GM21619 (cell line): ENCODE measurements around the gene TTC9B.

Experiments
- ATAC-seq: cut with Tn5 transposase; IDR thresholded peaks from one replicate; pipeline ENCODE4 v1.9.1; 2021; ENCODE audit not compliant: unreplicated experiment

The TTC9B gene

DNA sequence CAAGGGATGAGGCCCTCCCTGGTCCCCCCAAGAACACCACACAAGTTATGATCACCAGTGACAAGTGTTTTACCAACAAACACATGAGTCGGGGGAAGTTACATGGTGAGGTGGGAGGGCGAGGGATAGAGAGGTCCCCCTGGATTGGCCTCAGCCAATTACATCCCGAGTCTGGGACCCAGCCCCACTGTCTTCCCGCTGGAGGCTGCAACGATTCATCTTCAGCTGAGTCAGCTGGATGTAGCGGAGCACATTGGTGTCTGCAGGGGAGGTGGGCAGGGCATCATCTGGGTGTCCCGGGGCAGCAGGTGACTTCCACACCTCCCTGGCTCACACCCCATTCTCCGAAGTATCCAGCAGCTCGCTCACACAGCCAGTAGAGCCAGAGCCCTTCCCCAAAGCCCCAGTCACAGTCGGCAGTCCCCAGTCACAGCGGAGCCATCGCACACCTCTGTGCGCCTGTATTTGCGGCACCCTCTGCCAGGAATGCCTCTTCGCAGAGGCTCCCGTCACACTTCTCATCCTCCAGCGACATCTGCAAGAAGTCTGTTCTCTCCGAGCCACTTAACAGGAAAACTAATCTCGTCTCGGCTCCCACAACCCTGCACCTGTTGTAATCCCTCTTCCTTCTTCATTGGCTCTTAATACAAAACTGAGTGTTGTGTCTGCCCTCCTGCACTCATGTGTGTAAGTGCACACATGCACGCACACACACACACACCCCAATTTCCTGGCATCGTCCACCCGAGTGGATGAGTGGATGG lies 2.0 kb downstream of the TTC9B start:
- no peak for ATAC-seq

DNA sequence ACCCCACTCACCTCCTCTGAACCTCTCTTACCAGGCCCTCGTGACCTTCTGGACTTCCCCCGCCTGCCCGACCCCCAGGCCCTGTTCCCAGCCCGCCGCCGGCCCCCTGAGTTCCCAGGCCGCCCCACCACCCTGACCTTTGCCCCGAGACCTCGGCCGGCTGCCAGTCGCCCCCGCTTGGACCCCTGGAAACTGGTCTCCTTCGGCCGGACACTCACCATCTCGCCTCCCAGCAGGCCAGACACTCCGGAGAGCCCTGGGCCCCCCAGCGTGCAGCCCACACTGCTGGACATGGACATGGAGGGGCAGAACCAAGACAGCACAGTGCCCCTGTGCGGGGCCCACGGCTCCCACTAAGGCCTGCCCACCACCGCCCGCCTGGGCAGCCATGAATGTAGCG lies 3.2 kb downstream of the TTC9B start:
- ATAC-seq, result no peak

DNA sequence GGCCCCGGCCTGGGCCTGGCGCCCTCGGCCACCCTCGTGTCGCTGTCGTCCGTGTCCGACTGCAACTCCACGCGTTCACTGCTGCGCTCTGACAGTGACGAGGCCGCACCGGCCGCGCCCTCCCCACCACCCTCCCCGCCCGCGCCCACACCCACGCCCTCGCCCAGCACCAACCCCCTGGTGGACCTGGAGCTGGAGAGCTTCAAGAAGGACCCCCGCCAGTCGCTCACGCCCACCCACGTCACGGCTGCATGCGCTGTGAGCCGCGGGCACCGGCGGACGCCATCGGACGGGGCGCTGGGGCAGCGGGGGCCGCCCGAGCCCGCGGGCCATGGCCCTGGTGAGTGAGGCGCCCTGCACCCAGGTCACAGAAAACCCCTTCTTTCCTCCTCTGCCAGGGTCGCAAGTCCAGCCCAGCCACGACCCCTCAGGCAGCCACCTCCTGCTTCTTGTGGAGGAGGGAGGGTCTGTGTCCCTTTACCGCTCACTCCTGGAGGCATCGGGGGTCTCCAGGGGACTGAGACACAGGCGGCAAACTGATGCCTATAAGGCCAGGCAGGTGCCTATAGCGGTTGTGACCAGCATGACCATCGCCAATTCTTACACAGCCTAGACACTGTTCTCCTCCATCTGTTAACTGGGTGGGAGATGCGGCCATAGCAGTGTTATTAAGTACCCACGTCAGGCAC lies 4.2 kb downstream of the TTC9B start:
- ATAC-seq, result no peak

- no peak for ATAC-seq
Observed at GRCh38 chr19:40213251-40213829, 4.8 kb downstream of the TTC9B start.

DNA sequence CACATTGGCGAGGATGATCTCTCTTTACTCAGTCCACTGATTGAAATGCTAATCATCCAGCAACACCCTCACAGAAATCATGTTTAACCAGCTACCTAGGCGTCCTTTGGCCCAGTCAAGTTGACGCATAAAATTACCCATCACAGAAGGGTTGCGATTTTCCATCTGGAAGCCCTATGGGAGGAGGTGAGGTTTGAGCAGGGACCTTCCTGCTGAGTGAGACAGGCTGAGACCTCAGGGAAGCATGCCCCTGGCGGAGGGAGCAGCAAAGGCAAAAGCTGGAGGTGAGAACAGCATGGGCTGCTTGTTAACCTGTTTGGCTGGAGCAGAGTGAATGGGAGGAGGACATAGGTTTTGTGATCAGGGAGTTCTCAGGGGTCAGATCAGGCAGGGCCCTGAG lies 7.3 kb downstream of the TTC9B start:
- no peak for ATAC-seq

GRCh38 chr19:40208602-40209001 lies 9.6 kb downstream of the TTC9B start:
- no peak for ATAC-seq

- no peak for ATAC-seq
Observed at GRCh38 chr19:40205760-40206159, 12.4 kb downstream of the TTC9B start.

DNA sequence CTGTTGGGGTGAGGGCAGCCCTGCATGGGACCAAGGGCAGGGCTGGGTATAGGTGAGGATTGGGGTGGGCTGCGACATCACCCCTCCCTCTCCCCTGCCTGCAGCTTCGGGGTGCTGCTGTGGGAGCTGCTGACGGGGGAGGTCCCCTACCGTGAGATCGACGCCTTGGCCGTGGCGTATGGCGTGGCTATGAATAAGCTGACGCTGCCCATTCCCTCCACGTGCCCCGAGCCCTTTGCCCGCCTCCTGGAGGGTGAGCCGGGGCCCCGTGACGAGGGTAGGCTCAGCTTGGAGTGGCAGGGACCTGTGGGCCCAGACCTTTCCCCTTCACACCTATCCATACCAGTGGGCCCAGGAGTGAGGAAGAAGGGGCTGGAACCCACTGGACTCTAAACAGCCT lies 13.8 kb downstream of the TTC9B start:
- no peak for ATAC-seq

DNA sequence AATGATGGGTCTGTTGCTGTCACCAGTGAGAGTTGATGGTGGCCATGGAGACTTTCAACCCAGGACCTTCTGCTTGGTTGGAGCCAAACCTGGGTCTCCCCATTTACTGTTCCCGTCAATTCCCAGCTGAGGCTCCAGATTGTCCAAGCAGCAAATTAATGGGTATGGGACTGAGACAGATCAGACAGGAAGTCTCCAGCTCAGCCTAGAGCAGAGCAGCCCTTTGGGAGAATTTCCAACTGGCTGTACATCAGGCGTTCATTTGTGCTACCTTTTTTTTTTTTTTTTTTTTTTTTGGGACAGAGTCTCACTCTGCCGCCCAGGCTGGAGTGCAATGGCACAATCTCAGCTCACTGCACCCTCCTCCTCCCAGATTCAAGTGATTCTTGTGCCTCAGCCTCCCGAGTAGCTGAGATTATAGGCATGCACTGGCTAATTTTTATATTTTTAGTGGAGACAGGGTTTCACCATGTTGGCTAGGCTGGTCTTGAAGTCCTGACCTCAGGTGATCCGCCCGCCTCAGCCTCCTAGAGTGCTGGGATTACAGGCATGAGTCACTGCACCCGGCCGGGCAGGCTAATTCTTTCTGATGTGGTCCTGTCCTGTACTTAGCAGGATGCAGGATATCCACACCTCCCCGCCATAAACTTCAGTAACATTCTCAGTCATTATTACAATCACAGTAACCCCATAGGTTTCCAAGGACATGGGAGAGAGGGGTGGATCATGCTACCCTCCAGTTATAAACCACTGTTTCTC lies 17.7 kb downstream of the TTC9B start:
- ATAC-seq, result no peak

DNA sequence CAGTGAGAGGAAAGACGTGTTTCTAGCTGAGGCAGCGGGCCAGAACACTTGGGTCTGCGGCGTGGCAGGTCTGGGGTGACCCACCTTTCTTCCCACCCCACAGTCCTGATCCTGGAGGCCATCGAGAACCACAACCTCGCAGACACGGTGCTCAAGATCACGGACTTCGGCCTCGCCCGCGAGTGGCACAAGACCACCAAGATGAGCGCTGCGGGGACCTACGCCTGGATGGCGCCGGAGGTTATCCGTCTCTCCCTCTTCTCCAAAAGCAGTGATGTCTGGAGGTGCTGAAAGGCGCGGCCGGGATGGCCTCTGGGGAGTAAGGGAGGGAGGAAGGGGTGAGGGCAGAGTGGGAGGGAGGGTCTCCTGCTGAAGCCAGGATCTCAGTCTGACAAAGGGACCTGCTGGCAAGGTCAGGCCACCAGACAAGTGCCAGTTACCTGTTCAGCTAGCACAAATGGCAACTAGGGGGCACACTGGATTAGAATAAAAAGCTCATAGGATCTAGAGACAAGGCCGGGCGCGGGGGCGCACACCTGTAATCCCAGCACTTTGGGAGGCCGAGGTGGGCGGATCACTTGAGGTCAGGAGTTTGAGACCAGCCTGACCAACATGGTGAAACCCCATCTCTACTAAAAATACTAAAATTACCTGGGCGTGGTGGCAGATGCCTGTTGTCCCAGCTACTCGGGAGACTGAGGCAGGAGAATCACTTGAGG lies 19.8 kb downstream of the TTC9B start:
- no peak for ATAC-seq

- no peak for ATAC-seq
Observed at GRCh38 chr19:40193587-40193849, 24.7 kb downstream of the TTC9B start.

GRCh38 chr19:40192758-40193586 lies 25.2 kb downstream of the TTC9B start:
- ATAC-seq, result no peak

- ATAC-seq, result peak; percentile 7
Observed at GRCh38 chr19:40191836-40192646, 26.1 kb downstream of the TTC9B start.

DNA sequence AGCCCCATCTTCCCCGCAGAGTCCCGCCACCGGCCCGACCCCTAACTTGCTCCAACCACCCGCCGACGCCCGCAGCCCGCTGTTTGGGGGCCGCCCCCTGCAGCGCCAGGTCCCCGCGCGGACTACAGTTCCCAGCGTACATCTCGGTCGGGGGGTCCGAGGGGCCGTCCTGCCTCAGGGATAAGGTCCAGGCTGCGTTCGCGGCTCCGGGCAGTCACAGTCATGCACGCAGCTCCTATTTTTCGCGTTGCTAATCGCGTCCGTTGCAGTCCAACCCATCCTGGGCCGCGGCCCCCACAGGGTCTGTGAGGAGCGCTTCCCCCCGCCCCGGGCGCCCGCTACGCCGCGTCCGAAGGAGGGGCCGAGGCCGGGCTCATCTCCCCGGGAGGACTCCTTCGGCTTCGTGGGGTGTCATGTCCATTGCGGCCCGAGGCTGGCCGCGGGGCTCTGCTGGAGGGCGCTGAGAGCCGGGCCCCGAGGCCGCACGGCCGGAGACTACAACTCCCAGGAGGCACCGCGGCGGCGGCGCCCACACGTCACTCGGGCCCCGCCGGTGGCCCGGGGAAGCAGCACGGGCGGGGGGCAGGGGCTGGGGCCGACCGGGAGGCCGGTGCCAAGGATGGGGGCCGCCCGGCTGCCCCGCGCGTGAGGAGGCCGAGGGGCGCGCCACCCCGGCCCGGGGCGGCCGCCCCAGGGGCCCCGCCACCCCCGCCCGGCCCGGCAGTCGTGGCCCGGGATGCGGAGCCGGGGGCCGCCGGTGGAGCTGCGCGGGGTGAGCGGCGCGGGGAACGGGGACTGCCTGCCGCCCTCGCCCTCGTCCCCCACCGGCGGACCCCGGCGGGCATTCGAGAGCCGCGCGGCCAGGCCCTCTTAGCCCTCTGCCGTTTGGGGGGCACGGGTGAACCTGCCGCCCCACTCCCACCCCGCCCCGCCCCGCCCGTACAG lies 27.0 kb downstream of the TTC9B start, which contains the start of gene MAP3K10:
Gene MAP3K10 (plus strand): TSS at position 536 of the 945 bp plus-strand sequence. CDS start 606 bp downstream, outside the sequence.
- peak; percentile 71 for ATAC-seq

- no peak for ATAC-seq
Observed at GRCh38 chr19:40184273-40184672, 33.9 kb downstream of the TTC9B start.

DNA sequence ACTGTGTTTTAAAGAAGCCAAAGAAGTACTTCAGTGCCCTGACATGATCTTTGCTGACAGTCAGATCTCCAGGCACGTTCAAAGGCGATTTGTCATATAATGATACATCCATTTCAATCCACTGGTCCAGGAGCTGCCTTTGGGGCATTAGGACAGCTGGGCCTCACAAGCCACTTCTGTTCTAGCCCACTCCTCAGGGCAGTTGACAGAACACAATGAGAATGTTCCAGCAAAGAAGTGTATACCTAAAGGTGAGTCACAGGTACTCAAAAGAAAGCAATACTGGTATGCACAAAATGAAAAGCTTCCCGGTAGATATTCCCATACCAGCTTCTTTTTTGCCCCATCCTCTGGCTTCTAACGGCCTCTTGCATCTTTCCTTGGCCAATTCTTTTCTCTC lies 39.4 kb downstream of the TTC9B start:
- no peak for ATAC-seq

DNA sequence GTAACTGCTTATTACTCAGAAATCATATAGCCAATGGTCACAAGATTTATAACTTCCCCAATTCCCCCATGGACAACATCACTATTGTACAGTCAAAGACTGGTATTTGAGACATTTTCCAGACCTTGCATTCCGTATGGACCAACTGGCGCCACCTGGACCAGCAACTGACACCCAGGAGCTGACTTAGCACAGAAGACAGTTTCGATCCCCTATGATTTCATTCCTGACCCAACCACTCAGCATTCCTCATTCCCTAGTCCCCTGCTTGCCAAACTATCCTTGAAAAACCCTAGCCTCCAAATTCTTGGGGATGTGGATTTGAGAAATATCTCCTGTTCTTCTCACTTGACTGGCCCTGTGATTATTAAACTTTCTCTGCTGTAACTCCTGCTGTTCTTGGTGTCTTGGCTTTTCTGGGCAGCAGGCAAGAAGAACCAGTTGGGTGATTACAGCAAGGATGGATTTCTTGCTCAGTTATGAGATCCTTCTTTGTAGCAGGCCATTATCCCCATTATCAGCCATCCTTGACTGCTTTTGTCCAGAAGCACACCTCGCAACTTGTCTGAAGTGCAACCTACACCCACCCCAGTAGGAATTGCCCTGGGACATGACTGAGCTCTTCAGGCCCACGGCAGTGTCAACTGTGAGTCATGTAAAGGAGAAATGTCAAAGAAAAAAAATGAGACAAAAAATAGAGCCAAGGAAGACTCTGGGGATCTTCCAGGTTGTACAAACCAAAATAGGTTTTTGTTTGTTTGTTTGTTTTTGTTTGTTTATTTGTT lies 40.7 kb downstream of the TTC9B start:
- ATAC-seq, result no peak
